Measurements from ENCODE around the gene CCDC88C. TPM values are rescaled to one million over a fixed set of nuclear protein-coding genes. Genes with fewer than 3 reads are reported as not detected.

The CCDC88C gene
- total RNA-seq, 2 experiments from 2014 or later: 137 to 253 TPM

GRCh38 chr14:91332986-91333649, 84.5 kb downstream of the CCDC88C start:
- TSS peak; percentile 22 for BruUV-seq (replicated peaks)
- ChIA-PET POLR2A (interaction anchor here (0.9 kb wide), 1 partner anchor 9 kb away, joined by 3 read pairs; no protein-coding TSS in a partner anchor), CTCF (ENCODE audit: unreplicated experiment) (no interaction called here)
- H3K36me3 ChIP-seq (ENCODE audit: insufficient read depth, low read length): peaks cover 98% of the 10 kb centered on the region
- peaks cover 6% of the 10 kb centered on the region; the same call in 1 of the 2 replicates for H4K20me1 ChIP-seq (ENCODE audit: insufficient read depth, low read length)
- peaks cover 5% of the 10 kb centered on the region; the same call in 1 of the 2 replicates for H3K79me2 ChIP-seq (ENCODE audit: insufficient read depth, low read depth, low read length)
- H2AFZ ChIP-seq (ENCODE audit: low read length): no peak overlapping the region
- peaks cover 15% of the 10 kb centered on the region for H3K4me1 ChIP-seq (ENCODE audit: insufficient read depth, low read length, poor library complexity, severe bottlenecking)
- H3K4me2 ChIP-seq (ENCODE audit: low read length): no peak overlapping the region
- TF ChIP-seq EZH2phosphoT487 (IDR thresholded peaks at IDR 0.05; ENCODE audit: borderline replicate concordance, low read depth, low read length) (no peak), CTCF (conservative IDR thresholded peaks at IDR 0.05; ENCODE audit: low read length) (no peak)
- no peaks in the 10 kb centered on the region for H3K9me3 ChIP-seq (ENCODE audit: low read length)
- intact Hi-C loops (cut with micrococcal nuclease; ENCODE audit: unreplicated experiment): no loop called here
- H3K4me3 ChIP-seq (ENCODE audit: low read depth, low read length, poor library complexity, severe bottlenecking): no peak overlapping the region
- DNase-seq (ENCODE audit: low spot score): no peak
- no peaks in the 10 kb centered on the region for H3K9me2 ChIP-seq (ENCODE audit: insufficient read depth, low read length)
- peak overlapping the region; percentile 5 for H3K27ac ChIP-seq (ENCODE audit: low read depth, low read length, poor library complexity, severe bottlenecking)

- no TSS peak for BruUV-seq (replicated peaks)
- TF ChIP-seq EZH2phosphoT487 (IDR thresholded peaks at IDR 0.05; ENCODE audit: borderline replicate concordance, low read depth, low read length) (no peak), CTCF (conservative IDR thresholded peaks at IDR 0.05; ENCODE audit: low read length) (no peak)
- peaks cover 5% of the 10 kb centered on the region; the same call in 1 of the 2 replicates for H3K79me2 ChIP-seq (ENCODE audit: insufficient read depth, low read depth, low read length)
- H4K20me1 ChIP-seq (ENCODE audit: insufficient read depth, low read length): peaks cover 6% of the 10 kb centered on the region; the same call in 1 of the 2 replicates
- peaks cover 15% of the 10 kb centered on the region for H3K4me1 ChIP-seq (ENCODE audit: insufficient read depth, low read length, poor library complexity, severe bottlenecking)
- no peak overlapping the region for H3K4me3 ChIP-seq (ENCODE audit: low read depth, low read length, poor library complexity, severe bottlenecking)
- no peak overlapping the region for H3K4me2 ChIP-seq (ENCODE audit: low read length)
- H3K9me2 ChIP-seq (ENCODE audit: insufficient read depth, low read length): no peaks in the 10 kb centered on the region
- no peak for DNase-seq (ENCODE audit: low spot score)
- no peaks in the 10 kb centered on the region for H3K9me3 ChIP-seq (ENCODE audit: low read length)
- ChIA-PET CTCF (ENCODE audit: unreplicated experiment) (interaction anchor here (0.7 kb wide), 1 partner anchor 9 kb away, joined by 6 read pairs; no protein-coding TSS in a partner anchor), POLR2A (interaction anchor here (0.7 to 0.9 kb wide), 2 partner anchors 10 to 147 kb away, joined by 3 read pairs; no protein-coding TSS in a partner anchor)
- intact Hi-C loops (cut with micrococcal nuclease; ENCODE audit: unreplicated experiment): no loop called here
- H3K36me3 ChIP-seq (ENCODE audit: insufficient read depth, low read length): peaks cover 98% of the 10 kb centered on the region
- H3K27ac ChIP-seq (ENCODE audit: low read depth, low read length, poor library complexity, severe bottlenecking): no peak overlapping the region
- no peak overlapping the region for H2AFZ ChIP-seq (ENCODE audit: low read length)
Measured at GRCh38 chr14:91332171-91332985, 85.2 kb downstream of the CCDC88C start.

All from OCI-LY7 (cell line).